ENCODE data around the gene CRYGA.

- no peak for TF ChIP-seq CTCF (conservative IDR thresholded peaks at IDR 0.05)
- no peak for TF ChIP-seq ZFX (IDR thresholded peaks at IDR 0.05)
Observed at GRCh38 chr2:208182835-208183234, 19.4 kb upstream of the CRYGA start.
